T-cell (primary cell): ENCODE measurements around the gene RNF113B. TPM values are rescaled to one million over a fixed set of nuclear protein-coding genes. Genes with fewer than 3 reads are reported as not detected.

Experiments
- ATAC-seq, 4 experiments: fragments of 200-7000 bp in 3 of 4; fragments of 150-1000 bp in 1 of 4; cut with Tn5 transposase; replicated peaks in 1 of 4; 1 replicate in 3 of 4; 2 replicates in 1 of 4; pipeline ENCODE4 v1.10.0; 2021; ENCODE audit warnings: moderate library complexity in 3 of 4, mild to moderate bottlenecking in 2 of 4, moderate number of reproducible peaks in 1 of 4
- CTCF ChIA-PET, 2 donors: fragments of 300-600 bp; sonication (Branson Sonifier 250); formaldehyde crosslinking; loops; one replicate each; lab custom pipeline; 2022; ENCODE audit warnings: antibody characterized with exemption in 2 of 2; lab: Charles Lee
- POLR2A ChIA-PET, 2 donors: fragments of 300-600 bp; sonication (Branson Sonifier 250); formaldehyde crosslinking; loops; one replicate each; lab custom pipeline; 2022; ENCODE audit warnings: antibody characterized with exemption in 2 of 2; lab: Charles Lee
- DNase-seq, 35 experiments: peaks; one replicate each; pipeline versions ENCODE4 v3.0.0 to v3.0.0-alpha.2; 2013 to 2023
- H3K27ac ChIP-seq: one replicate; pipeline ENCODE4 v1.5.1; 2013; ENCODE audit warnings: low read length
- H3K27me3 ChIP-seq, 2 experiments: replicated peaks in 1 of 2; 1 replicate in 1 of 2; 2 replicates in 1 of 2; pipeline versions ENCODE4 v1.6.1 to v1.7.0; 2013; ENCODE audit warnings: low read length in 1 of 2, mixed read lengths in 1 of 2; ENCODE audit not compliant: control insufficient read depth in 2 of 2, insufficient read depth in 2 of 2; ENCODE audit errors: extremely low read depth in 1 of 2
- H3K36me3 ChIP-seq, 2 donors: 1 replicate in 1 of 2; 2 replicates in 1 of 2; pipeline versions ENCODE4 v1.6.1 to v1.7.0; 2013; ENCODE audit warnings: low read length in 1 of 2; ENCODE audit not compliant: control insufficient read depth in 2 of 2, insufficient read depth in 1 of 2; ENCODE audit errors: extremely low read depth in 1 of 2
- H3K4me1 ChIP-seq, 2 experiments: 1 replicate in 1 of 2; 2 replicates in 1 of 2; pipeline versions ENCODE4 v1.6.1 to v1.7.0; 2013; ENCODE audit warnings: low read length in 2 of 2, mixed read lengths in 1 of 2; ENCODE audit not compliant: insufficient read depth in 2 of 2, control insufficient read depth in 1 of 2; ENCODE audit errors: extremely low read depth in 1 of 2
- H3K4me3 ChIP-seq, 2 donors: 1 replicate in 1 of 2; 2 replicates in 1 of 2; pipeline versions ENCODE4 v1.5.1 to v1.7.0; 2013; ENCODE audit warnings: mild to moderate bottlenecking in 2 of 2, low read length in 1 of 2, moderate library complexity in 1 of 2; ENCODE audit not compliant: control insufficient read depth in 1 of 2; ENCODE audit errors: extremely low read depth in 1 of 2
- H3K9me3 ChIP-seq: 2 replicates; pipeline ENCODE4 v1.7.0; 2013
- H3K27ac Mint-ChIP-seq, 2 donors: one replicate each; pipeline ENCODE4 v1.8.0; 2020 to 2021; ENCODE audit warnings: mild to moderate bottlenecking in 2 of 2, mixed read lengths in 2 of 2
- H3K27me3 Mint-ChIP-seq, 2 donors: one replicate each; pipeline ENCODE4 v1.8.0; 2021 to 2022; ENCODE audit warnings: mixed read lengths in 2 of 2
- H3K36me3 Mint-ChIP-seq: one replicate; pipeline ENCODE4 v1.8.0; 2021; ENCODE audit warnings: mixed read lengths
- H3K4me1 Mint-ChIP-seq, 3 donors: one replicate each; pipeline ENCODE4 v1.8.0; 2020 to 2022; ENCODE audit warnings: mixed read lengths in 3 of 3, mild to moderate bottlenecking in 1 of 3
- H3K4me3 Mint-ChIP-seq, 3 donors: one replicate each; pipeline ENCODE4 v1.8.0; 2020 to 2022; ENCODE audit warnings: mild to moderate bottlenecking in 3 of 3, mixed read lengths in 3 of 3, moderate library complexity in 3 of 3
- H3K9me3 Mint-ChIP-seq, 3 donors: one replicate each; pipeline ENCODE4 v1.8.0; 2020 to 2022; ENCODE audit warnings: mixed read lengths in 3 of 3
- WGBS: methylation state at CpG from one replicate; pipeline ENCODE4 v1.1.5; 2013; ENCODE audit warnings: missing lambda C conversion rate; ENCODE audit not compliant: insufficient coverage; 5-methylcytosine and 5-hydroxymethylcytosine counted together
- total RNA-seq, 35 experiments: library from RNA in 6 of 35; stranded (reverse) in 6 of 35; fragments of 120-200 nt in 1 of 35; gene quantifications; one replicate each; pipeline versions ENCODE4 v1.2.1 to v1.2.4 and lab custom pipeline; 2013 to 2026

The RNF113B gene
- total RNA-seq, 5 donors from 2014 or later (not counting 1 experiment from before 2014, with no cell fraction given), result not detected

GRCh38 chr13:98208606-98209005, 31.5 kb upstream of the RNF113B start:
- no peak overlapping the region for H3K27ac ChIP-seq
- Mint-ChIP-seq H3K36me3 (no peaks in the 10 kb centered on the region), H3K4me1 (no peaks in the 10 kb centered on the region), H3K9me3 (peaks cover 8 to 22% (median 11%) of the 10 kb centered on the region in 3 donors), H3K4me3 (no peak overlapping the region), H3K27me3 (peaks cover 8 to 13% of the 10 kb centered on the region in 2 donors), H3K27ac (no peak overlapping the region)
- no peaks in the 10 kb centered on the region for H3K27me3 ChIP-seq
- H3K4me3 ChIP-seq, result no peak overlapping the region
- no peaks in the 10 kb centered on the region for H3K4me1 ChIP-seq
- ChIA-PET CTCF (interaction anchor here in 1 of 2 donors (0.7 kb wide), 1 partner anchor 384 kb away, joined by 3 read pairs; no protein-coding TSS in a partner anchor), POLR2A (no interaction called here)
- DNase-seq, result no peak
- ATAC-seq, result no peak
- H3K9me3 ChIP-seq, result no peaks in the 10 kb centered on the region
- no peaks in the 10 kb centered on the region for H3K36me3 ChIP-seq
- WGBS, result 79% methylated on average over 4 of the region's 5 CpGs

- Mint-ChIP-seq H3K36me3 (no peaks in the 10 kb centered on the region), H3K27ac (no peak overlapping the region), H3K4me1 (no peaks in the 10 kb centered on the region), H3K27me3 (peaks cover 8 to 13% of the 10 kb centered on the region in 2 donors), H3K9me3 (peaks cover 8 to 22% (median 11%) of the 10 kb centered on the region in 3 donors), H3K4me3 (no peak overlapping the region)
- no peak for DNase-seq
- POLR2A ChIA-PET, result no interaction called here
- no peak for ATAC-seq
- H3K36me3 ChIP-seq, result no peaks in the 10 kb centered on the region
- H3K4me1 ChIP-seq, result no peaks in the 10 kb centered on the region
- H3K27me3 ChIP-seq, result peaks cover 0 to 5% of the 10 kb centered on the region in 2 experiments
- WGBS, result 73% methylated on average over 2 of the region's 4 CpGs
- H3K4me3 ChIP-seq, result no peak overlapping the region
- CTCF ChIA-PET, result no interaction called here
- no peak overlapping the region for H3K27ac ChIP-seq
- H3K9me3 ChIP-seq, result no peaks in the 10 kb centered on the region
Observed at GRCh38 chr13:98207416-98207815, 30.3 kb upstream of the RNF113B start.

- H3K9me3 ChIP-seq, result no peaks in the 10 kb centered on the region
- ChIA-PET POLR2A (no interaction called here), CTCF (no interaction called here)
- H3K4me3 Mint-ChIP-seq, result no peak overlapping the region
- ATAC-seq, result no peak
- WGBS, result 83% methylated on average over 2 of the region's 4 CpGs
- peaks cover 8 to 10% of the 10 kb centered on the region in 2 donors for H3K27me3 Mint-ChIP-seq
- H3K27me3 ChIP-seq, result peaks cover 0 to 8% of the 10 kb centered on the region in 2 experiments
- peaks cover 8 to 22% (median 11%) of the 10 kb centered on the region in 3 donors for H3K9me3 Mint-ChIP-seq
- no peak overlapping the region for H3K4me3 ChIP-seq
- H3K27ac ChIP-seq, result no peak overlapping the region
- H3K36me3 Mint-ChIP-seq, result no peaks in the 10 kb centered on the region
- H3K27ac Mint-ChIP-seq, result no peak overlapping the region
- H3K36me3 ChIP-seq, result no peaks in the 10 kb centered on the region
- H3K4me1 Mint-ChIP-seq, result no peaks in the 10 kb centered on the region
- H3K4me1 ChIP-seq, result no peaks in the 10 kb centered on the region
- no peak for DNase-seq
Observed at GRCh38 chr13:98206946-98207345, 29.9 kb upstream of the RNF113B start.

GRCh38 chr13:98204546-98204945, 27.5 kb upstream of the RNF113B start:
- no peak overlapping the region for H3K4me3 ChIP-seq
- Mint-ChIP-seq H3K36me3 (no peaks in the 10 kb centered on the region), H3K27ac (no peak overlapping the region), H3K4me3 (no peak overlapping the region), H3K9me3 (peaks cover 7 to 19% (median 8%) of the 10 kb centered on the region in 3 donors), H3K4me1 (no peaks in the 10 kb centered on the region), H3K27me3 (peaks cover 3 to 11% of the 10 kb centered on the region in 2 donors)
- DNase-seq, result no peak
- peaks cover 0 to 9% of the 10 kb centered on the region in 2 experiments for H3K27me3 ChIP-seq
- H3K27ac ChIP-seq, result no peak overlapping the region
- ChIA-PET CTCF (no interaction called here), POLR2A (no interaction called here)
- no peak for ATAC-seq
- no peaks in the 10 kb centered on the region for H3K36me3 ChIP-seq
- H3K9me3 ChIP-seq, result no peaks in the 10 kb centered on the region
- no peaks in the 10 kb centered on the region for H3K4me1 ChIP-seq
- WGBS, result no CpG with 5 or more reads among the region's 2 CpGs

- no peaks in the 10 kb centered on the region for H3K4me1 Mint-ChIP-seq
- no peaks in the 10 kb centered on the region for H3K36me3 Mint-ChIP-seq
- peaks cover 3 to 14% of the 10 kb centered on the region in 2 donors for H3K27me3 Mint-ChIP-seq
- ATAC-seq, result no peak
- ChIA-PET CTCF (no interaction called here), POLR2A (no interaction called here)
- no peak overlapping the region for H3K4me3 ChIP-seq
- H3K4me1 ChIP-seq, result no peaks in the 10 kb centered on the region
- DNase-seq, result no peak
- no peak overlapping the region for H3K27ac Mint-ChIP-seq
- WGBS, result 100% methylated on average over 2 of the region's 8 CpGs
- no peaks in the 10 kb centered on the region for H3K9me3 ChIP-seq
- H3K27ac ChIP-seq, result no peak overlapping the region
- H3K27me3 ChIP-seq, result peaks cover 0 to 9% of the 10 kb centered on the region in 2 experiments
- no peak overlapping the region for H3K4me3 Mint-ChIP-seq
- H3K9me3 Mint-ChIP-seq, result peaks cover 7 to 19% (median 8%) of the 10 kb centered on the region in 3 donors
- no peaks in the 10 kb centered on the region for H3K36me3 ChIP-seq
Observed at GRCh38 chr13:98203646-98204326, 26.7 kb upstream of the RNF113B start.

GRCh38 chr13:98201984-98202383, 24.9 kb upstream of the RNF113B start:
- CTCF ChIA-PET, result interaction anchor here in 1 of 2 donors (0.6 kb wide), 1 partner anchor 1509 kb away, joined by 4 read pairs; no protein-coding TSS in a partner anchor
- POLR2A ChIA-PET, result no interaction called here
- no peak overlapping the region for H3K27ac ChIP-seq
- H3K27me3 ChIP-seq, result peaks cover 0 to 9% of the 10 kb centered on the region in 2 experiments
- DNase-seq (no peak), ATAC-seq (no peak)
- no peak overlapping the region for H3K4me3 Mint-ChIP-seq
- no peaks in the 10 kb centered on the region for H3K4me1 ChIP-seq
- 79% methylated on average over 6 of the region's 6 CpGs for WGBS
- no peak overlapping the region for H3K4me3 ChIP-seq
- peaks cover 3 to 15% (median 8%) of the 10 kb centered on the region in 3 donors for H3K9me3 Mint-ChIP-seq
- H3K27me3 Mint-ChIP-seq, result peaks cover 0 to 13% of the 10 kb centered on the region in 2 donors
- H3K36me3 Mint-ChIP-seq, result no peaks in the 10 kb centered on the region
- H3K27ac Mint-ChIP-seq, result no peak overlapping the region
- no peaks in the 10 kb centered on the region for H3K9me3 ChIP-seq
- no peaks in the 10 kb centered on the region for H3K4me1 Mint-ChIP-seq
- H3K36me3 ChIP-seq, result no peaks in the 10 kb centered on the region
